GM12892 (cell line): Measurements from ENCODE around the gene ASTN2.

Source experiments
- DNase-seq: peaks from one replicate; pipeline ENCODE4 v3.0.0; 2011; ENCODE audit not compliant: insufficient read length
- FAIRE-seq: peaks from 2 replicates; lab custom pipeline; 2011; peaks lifted over from hg19 to GRCh38; lab: Jason Lieb, UNC
- POLR2A ChIP-seq: IDR thresholded peaks from 2 replicates; pipeline ENCODE4 v1.6.1; 2011; ENCODE audit warnings: low read depth, low read length, control low read depth
- POLR2AphosphoS5 ChIP-seq: IDR thresholded peaks from 2 replicates; pipeline ENCODE4 v1.6.1; 2011; ENCODE audit warnings: low read depth, low read length, control low read depth
- TAF1 ChIP-seq: IDR thresholded peaks from 2 replicates; pipeline ENCODE4 v1.6.1; 2011; ENCODE audit warnings: low read depth, mild to moderate bottlenecking, control low read depth, low read length, borderline replicate concordance

The ASTN2 gene

DNA sequence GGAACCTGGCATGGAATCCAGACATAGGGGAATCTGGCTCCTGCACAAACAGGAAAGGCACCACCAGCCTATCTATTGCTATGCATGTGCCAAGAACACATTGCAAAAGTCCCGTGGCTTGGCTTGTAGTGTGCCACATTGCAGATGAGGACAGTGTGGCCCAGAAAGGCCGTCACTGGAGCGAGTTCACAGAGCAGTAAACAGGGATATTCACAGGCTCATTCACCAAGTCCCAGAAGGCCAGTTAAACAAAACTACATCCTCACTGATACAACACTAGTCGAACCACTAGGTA is 767.4 kb downstream of the ASTN2 start:
- FAIRE-seq = no peak

GRCh38 chr9:116646661-116647514 is 768.0 kb downstream of the ASTN2 start:
- no peak for DNase-seq
- FAIRE-seq = no peak
- TF ChIP-seq POLR2AphosphoS5 (no peak), POLR2A (no peak), TAF1 (no peak)

More for the DNA sequence above, 767.4 kb downstream of the ASTN2 start:
- TF ChIP-seq POLR2A (no peak), TAF1 (no peak), POLR2AphosphoS5 (no peak)
- DNase-seq = no peak

GRCh38 chr9:116644091-116644688 is 770.7 kb downstream of the ASTN2 start:
- DNase-seq (no peak), FAIRE-seq (no peak)
- no peak for TF ChIP-seq POLR2AphosphoS5
- no peak for TF ChIP-seq TAF1
- no peak for TF ChIP-seq POLR2A

GRCh38 chr9:116643691-116644090 is 771.2 kb downstream of the ASTN2 start:
- TF ChIP-seq POLR2AphosphoS5 (no peak), TAF1 (no peak), POLR2A (no peak)
- no peak for DNase-seq
- FAIRE-seq = no peak

- FAIRE-seq (no peak), DNase-seq (no peak)
These were observed 773.4 kb downstream of the ASTN2 start for GRCh38 chr9:116641292-116642059.

DNA sequence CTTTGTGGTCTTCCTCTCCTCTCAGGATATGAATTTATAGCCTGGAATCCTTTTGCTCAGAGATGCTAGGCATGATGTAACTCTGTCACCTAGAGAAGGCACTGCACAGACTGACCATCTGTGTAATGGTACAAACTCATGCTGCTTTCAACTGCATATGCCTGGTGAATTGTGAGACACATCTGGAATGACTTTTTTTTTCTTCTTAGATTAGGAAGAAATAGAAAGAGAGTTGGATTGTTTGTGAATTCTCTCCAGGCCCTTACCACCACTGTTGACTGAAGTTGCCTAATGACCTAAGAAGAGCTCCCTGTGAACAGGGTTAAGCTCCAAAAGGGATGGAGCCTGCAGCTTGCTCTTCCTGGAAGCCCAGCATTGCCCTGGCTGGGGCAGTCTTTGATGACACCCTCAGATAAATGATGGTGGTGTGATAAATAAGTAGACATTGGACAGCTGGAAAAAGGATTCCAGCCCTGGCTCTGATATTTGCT is 775.6 kb downstream of the ASTN2 start:
- DNase-seq (no peak), FAIRE-seq (no peak)
- TF ChIP-seq POLR2AphosphoS5 (no peak), TAF1 (no peak), POLR2A (no peak)

More at GRCh38 chr9:116641292-116642059, 773.4 kb downstream of the ASTN2 start:
- TF ChIP-seq POLR2AphosphoS5 (no peak), TAF1 (no peak), POLR2A (no peak)

- DNase-seq (no peak), FAIRE-seq (no peak)
- TF ChIP-seq POLR2AphosphoS5 = no peak
- no peak for TF ChIP-seq POLR2A
- no peak for TF ChIP-seq TAF1
These were observed 778.9 kb downstream of the ASTN2 start for GRCh38 chr9:116635908-116636307.

GRCh38 chr9:116632990-116633838 is 781.6 kb downstream of the ASTN2 start:
- FAIRE-seq (no peak), DNase-seq (no peak)
- no peak for TF ChIP-seq POLR2A
- no peak for TF ChIP-seq TAF1
- TF ChIP-seq POLR2AphosphoS5 = no peak

DNA sequence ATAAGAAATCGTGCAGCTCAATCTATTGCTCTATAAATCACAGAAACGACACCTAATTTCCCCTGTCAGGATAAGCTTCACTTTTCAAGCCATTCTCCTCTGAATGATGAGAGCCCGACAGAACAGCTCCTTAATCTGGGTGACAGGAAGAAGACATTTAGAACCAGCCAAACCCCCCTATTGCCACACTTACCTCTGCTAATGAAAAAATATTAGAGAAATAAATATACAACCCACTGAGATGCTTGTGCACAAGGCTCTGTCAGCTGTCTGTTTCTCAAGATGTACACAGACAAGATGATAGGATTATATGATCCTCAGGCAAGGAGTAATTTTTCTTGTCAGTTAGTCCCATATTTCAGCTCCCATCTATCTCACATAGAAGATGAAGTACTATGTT is 785.2 kb downstream of the ASTN2 start:
- DNase-seq (no peak), FAIRE-seq (no peak)
- TF ChIP-seq TAF1 (no peak), POLR2AphosphoS5 (no peak), POLR2A (no peak)

DNA sequence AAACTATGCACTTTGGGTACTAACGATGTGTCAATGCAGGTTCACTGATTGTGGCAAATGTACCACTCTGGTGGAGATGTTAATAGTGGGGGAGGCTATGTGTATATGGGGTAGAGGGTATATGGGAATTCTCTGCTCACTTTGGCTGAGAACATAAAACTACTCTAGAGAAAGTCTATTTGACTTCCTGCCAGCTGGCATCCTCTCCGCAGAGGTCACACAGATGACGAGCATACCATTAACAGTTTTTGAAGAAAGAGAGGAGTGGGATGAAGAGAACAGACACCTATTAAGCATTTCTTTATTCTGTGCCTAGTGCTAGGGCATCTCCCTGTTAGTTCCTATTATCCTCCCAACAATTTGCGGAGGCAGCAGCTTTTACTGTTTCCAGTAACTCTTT is 786.1 kb downstream of the ASTN2 start:
- TF ChIP-seq TAF1 (no peak), POLR2AphosphoS5 (no peak), POLR2A (no peak)
- no peak for DNase-seq
- FAIRE-seq = no peak
